ENCODE measurements around the gene SLC25A4. TPM values are rescaled to one million over a fixed set of nuclear protein-coding genes. Genes with fewer than 3 reads are reported as not detected.

The SLC25A4 gene
- 0.25 TPM for total RNA-seq (2013)
- polyA plus RNA-seq (under 1 TPM in 1 of 3 donors, not detected in 2; 0.07 TPM), polyA minus RNA-seq (0.24 TPM in 1 of 2 replicates, not detected in the other), total RNA-seq (0 to 5.2 (median 0.15) reads per million in 11 experiments)

GRCh38 chr4:185142912-185143600 is at the start of gene SLC25A4:
Gene SLC25A4 (plus strand): TSS chr4:185143266. CDS start chr4:185143373, 107 bp downstream.
- Mint-ChIP-seq H3K36me3 (no peaks in the 10 kb centered on the region), H3K4me3 (peak within 1 kb of the TSS; percentile 64 to 89), H3K9me3 (peaks cover 0 to 16% (median 1%) of the 10 kb centered on the region in 7 donors), H3K27ac (no peak within 1 kb of the TSS), H3K27me3 (ENCODE audit: low read depth in 3 of 3) (peaks cover 58 to 76% (median 66%) of the 10 kb centered on the region in 3 donors), H3K4me1 (peaks cover 13% of the 10 kb centered on the region)
- no peaks in the 10 kb centered on the region for H4K20me1 ChIP-seq (ENCODE audit: insufficient read depth, low read length)
- peak within 1 kb of the TSS; percentile 46 for H2AFZ ChIP-seq (ENCODE audit: insufficient read depth, low read depth, low read length, poor library complexity, severe bottlenecking)
- no peak for DNase-seq
- no peaks in the 10 kb centered on the region for H3K79me2 ChIP-seq (ENCODE audit: insufficient read depth, low read length)
- no peak within 1 kb of the TSS for H3K27ac ChIP-seq (ENCODE audit: low read depth in 1 of 2, low read length in 2 of 2)
- peak within 1 kb of the TSS; percentile 15 for H3K9ac ChIP-seq (ENCODE audit: insufficient read depth, low read length, poor library complexity, severe bottlenecking)
- H3K27me3 ChIP-seq (ENCODE audit: control insufficient read depth in 2 of 2, insufficient read depth in 2 of 2, low read length in 2 of 2): peaks cover 45 to 73% of the 10 kb centered on the region in 2 donors
- intact Hi-C loops (cut with micrococcal nuclease): no loop called here
- no peak for TF ChIP-seq CTCF (IDR thresholded peaks at IDR 0.05)
- under 1% methylated on average over 86 of the region's 87 CpGs for WGBS (ENCODE audit: insufficient coverage)
- H3K9me3 ChIP-seq (replicated peaks in 1 of 2; ENCODE audit: control insufficient read depth in 1 of 2, insufficient read depth in 1 of 2, low read length in 2 of 2): peaks cover 0 to 19% of the 10 kb centered on the region in 2 donors
- peak within 1 kb of the TSS; percentile 24 to 68 (median 32) for H3K4me3 ChIP-seq (replicated peaks in 1 of 3; ENCODE audit: low read depth in 2 of 3, low read length in 3 of 3)
- H3K36me3 ChIP-seq (replicated peaks in 1 of 2; ENCODE audit: control insufficient read depth in 1 of 2, insufficient read depth in 2 of 2, low read length in 2 of 2): no peaks in the 10 kb centered on the region
- H3K4me2 ChIP-seq (replicated peaks; ENCODE audit: extremely low read depth, low read length, poor library complexity, severe bottlenecking): peak within 1 kb of the TSS; percentile 77
- peaks cover 4 to 9% of the 10 kb centered on the region in 2 donors for H3K4me1 ChIP-seq (ENCODE audit: control insufficient read depth in 1 of 2, insufficient read depth in 2 of 2, low read length in 2 of 2)

GRCh38 chr4:185093603-185094002 is 49.5 kb upstream of the SLC25A4 start:
- H3K79me2 ChIP-seq (ENCODE audit: insufficient read depth, low read length): no peaks in the 10 kb centered on the region
- intact Hi-C loops (cut with micrococcal nuclease): no loop called here
- 90% methylated on average over 2 of the region's 3 CpGs for whole genome bisulfite sequencing (ENCODE audit: insufficient coverage)

More at GRCh38 chr4:185093603-185094002, 49.5 kb upstream of the SLC25A4 start:
- no peak for TF ChIP-seq CTCF (IDR thresholded peaks at IDR 0.05)
- H3K4me3 ChIP-seq (replicated peaks in 1 of 3; ENCODE audit: low read depth in 2 of 3, low read length in 3 of 3): no peak overlapping the region
- no peak overlapping the region for H3K4me2 ChIP-seq (replicated peaks; ENCODE audit: extremely low read depth, low read length, poor library complexity, severe bottlenecking)
- H3K4me3 Mint-ChIP-seq: no peak overlapping the region
- H3K9me3 Mint-ChIP-seq: no peaks in the 10 kb centered on the region
- H3K36me3 ChIP-seq (replicated peaks in 1 of 2; ENCODE audit: control insufficient read depth in 1 of 2, insufficient read depth in 2 of 2, low read length in 2 of 2): no peaks in the 10 kb centered on the region
- H3K27ac ChIP-seq (ENCODE audit: low read depth in 1 of 2, low read length in 2 of 2): no peak overlapping the region
- H3K27ac Mint-ChIP-seq: peak overlapping the region in 1 of 7 donors; percentile 60
- no peak for DNase-seq
- no peak overlapping the region for H2AFZ ChIP-seq (ENCODE audit: insufficient read depth, low read depth, low read length, poor library complexity, severe bottlenecking)
- no peaks in the 10 kb centered on the region for H4K20me1 ChIP-seq (ENCODE audit: insufficient read depth, low read length)
- no peaks in the 10 kb centered on the region for H3K9me3 ChIP-seq (replicated peaks in 1 of 2; ENCODE audit: control insufficient read depth in 1 of 2, insufficient read depth in 1 of 2, low read length in 2 of 2)
- H3K4me1 Mint-ChIP-seq: no peaks in the 10 kb centered on the region
- H3K4me1 ChIP-seq (ENCODE audit: control insufficient read depth in 1 of 2, insufficient read depth in 2 of 2, low read length in 2 of 2): no peaks in the 10 kb centered on the region
- peaks cover 4 to 6% (median 6%) of the 10 kb centered on the region in 3 donors for H3K27me3 Mint-ChIP-seq (ENCODE audit: low read depth in 3 of 3)
- H3K27me3 ChIP-seq (ENCODE audit: control insufficient read depth in 2 of 2, insufficient read depth in 2 of 2, low read length in 2 of 2): no peaks in the 10 kb centered on the region
- no peak overlapping the region for H3K9ac ChIP-seq (ENCODE audit: insufficient read depth, low read length, poor library complexity, severe bottlenecking)
- H3K36me3 Mint-ChIP-seq: no peaks in the 10 kb centered on the region
